ENCODE data around the gene PRG2.

The PRG2 gene

GRCh38 chr11:57363131-57364080, 27.0 kb downstream of the PRG2 start:
- no peak for TF ChIP-seq SIN3A (IDR thresholded peaks at IDR 0.05; ENCODE audit: borderline replicate concordance, insufficient read depth, low read length)
- TF ChIP-seq, protein P1, sequence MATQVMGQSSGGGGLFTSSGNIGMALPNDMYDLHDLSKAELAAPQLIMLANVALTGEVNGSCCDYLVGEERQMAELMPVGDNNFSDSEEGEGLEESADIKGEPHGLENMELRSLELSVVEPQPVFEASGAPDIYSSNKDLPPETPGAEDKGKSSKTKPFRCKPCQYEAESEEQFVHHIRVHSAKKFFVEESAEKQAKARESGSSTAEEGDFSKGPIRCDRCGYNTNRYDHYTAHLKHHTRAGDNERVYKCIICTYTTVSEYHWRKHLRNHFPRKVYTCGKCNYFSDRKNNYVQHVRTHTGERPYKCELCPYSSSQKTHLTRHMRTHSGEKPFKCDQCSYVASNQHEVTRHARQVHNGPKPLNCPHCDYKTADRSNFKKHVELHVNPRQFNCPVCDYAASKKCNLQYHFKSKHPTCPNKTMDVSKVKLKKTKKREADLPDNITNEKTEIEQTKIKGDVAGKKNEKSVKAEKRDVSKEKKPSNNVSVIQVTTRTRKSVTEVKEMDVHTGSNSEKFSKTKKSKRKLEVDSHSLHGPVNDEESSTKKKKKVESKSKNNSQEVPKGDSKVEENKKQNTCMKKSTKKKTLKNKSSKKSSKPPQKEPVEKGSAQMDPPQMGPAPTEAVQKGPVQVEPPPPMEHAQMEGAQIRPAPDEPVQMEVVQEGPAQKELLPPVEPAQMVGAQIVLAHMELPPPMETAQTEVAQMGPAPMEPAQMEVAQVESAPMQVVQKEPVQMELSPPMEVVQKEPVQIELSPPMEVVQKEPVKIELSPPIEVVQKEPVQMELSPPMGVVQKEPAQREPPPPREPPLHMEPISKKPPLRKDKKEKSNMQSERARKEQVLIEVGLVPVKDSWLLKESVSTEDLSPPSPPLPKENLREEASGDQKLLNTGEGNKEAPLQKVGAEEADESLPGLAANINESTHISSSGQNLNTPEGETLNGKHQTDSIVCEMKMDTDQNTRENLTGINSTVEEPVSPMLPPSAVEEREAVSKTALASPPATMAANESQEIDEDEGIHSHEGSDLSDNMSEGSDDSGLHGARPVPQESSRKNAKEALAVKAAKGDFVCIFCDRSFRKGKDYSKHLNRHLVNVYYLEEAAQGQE (IDR thresholded peaks at IDR 0.05; ENCODE audit: insufficient read depth in 1 of 2, low read depth in 2 of 2, low read length in 2 of 2): no peak
- TF ChIP-seq FOXP2 (optimal IDR thresholded peaks at IDR 0.05; ENCODE audit: borderline replicate concordance, extremely low read depth, extremely low read length, insufficient read depth): no peak
- TF ChIP-seq TAF1 (IDR thresholded peaks at IDR 0.05; ENCODE audit: borderline replicate concordance, insufficient read depth, low read length): no peak
- TF ChIP-seq POLR2AphosphoS5 (IDR thresholded peaks at IDR 0.05; ENCODE audit: low read depth, low read length): no peak

- TF ChIP-seq TAF1 (IDR thresholded peaks at IDR 0.05; ENCODE audit: borderline replicate concordance, insufficient read depth, low read length) (no peak), SIN3A (IDR thresholded peaks at IDR 0.05; ENCODE audit: borderline replicate concordance, insufficient read depth, low read length) (no peak), FOXP2 (optimal IDR thresholded peaks at IDR 0.05; ENCODE audit: borderline replicate concordance, extremely low read depth, extremely low read length, insufficient read depth) (no peak)
- TF ChIP-seq, protein P1 (IDR thresholded peaks at IDR 0.05; ENCODE audit: insufficient read depth in 1 of 2, low read depth in 2 of 2, low read length in 2 of 2): no peak
These were observed 28.5 kb downstream of the PRG2 start for GRCh38 chr11:57361926-57362325.

- TF ChIP-seq FOXP2 (optimal IDR thresholded peaks at IDR 0.05; ENCODE audit: borderline replicate concordance, extremely low read depth, extremely low read length, insufficient read depth) (no peak), SIN3A (IDR thresholded peaks at IDR 0.05; ENCODE audit: borderline replicate concordance, insufficient read depth, low read length) (no peak), TAF1 (IDR thresholded peaks at IDR 0.05; ENCODE audit: borderline replicate concordance, insufficient read depth, low read length) (no peak), POLR2AphosphoS5 (IDR thresholded peaks at IDR 0.05; ENCODE audit: low read depth, low read length) (no peak)
- TF ChIP-seq, protein P1 (IDR thresholded peaks at IDR 0.05; ENCODE audit: insufficient read depth in 1 of 2, low read depth in 2 of 2, low read length in 2 of 2): no peak
These were observed 29.5 kb downstream of the PRG2 start for GRCh38 chr11:57360991-57361390.

- TF ChIP-seq TAF1 (IDR thresholded peaks at IDR 0.05; ENCODE audit: borderline replicate concordance, insufficient read depth, low read length) (no peak), POLR2AphosphoS5 (IDR thresholded peaks at IDR 0.05; ENCODE audit: low read depth, low read length) (no peak), FOXP2 (optimal IDR thresholded peaks at IDR 0.05; ENCODE audit: borderline replicate concordance, extremely low read depth, extremely low read length, insufficient read depth) (no peak), SIN3A (IDR thresholded peaks at IDR 0.05; ENCODE audit: borderline replicate concordance, insufficient read depth, low read length) (no peak)
- TF ChIP-seq, protein P1 (IDR thresholded peaks at IDR 0.05; ENCODE audit: insufficient read depth in 1 of 2, low read depth in 2 of 2, low read length in 2 of 2): no peak
These were observed 30.4 kb downstream of the PRG2 start for GRCh38 chr11:57359896-57360690.
